Sigmoid colon (tissue), 7 donors: ENCODE measurements around the gene FIGLA. TPM values are rescaled to one million over a fixed set of nuclear protein-coding genes. Genes with fewer than 3 reads are reported as not detected.

Source experiments
- DNase-seq: peaks from one replicate; pipeline ENCODE4 v3.0.0-alpha.2; 2019
- H3K27ac ChIP-seq, 4 donors: fragments of 200-600 bp; sonication (generic); one replicate each; pipeline ENCODE4 v1.5.1; 2016 to 2019; ENCODE audit warnings: mild to moderate bottlenecking in 1 of 4
- H3K27me3 ChIP-seq, 3 donors: fragments of 200-600 bp; sonication (generic); one replicate each; pipeline ENCODE4 v1.5.1; 2019; ENCODE audit warnings: mild to moderate bottlenecking in 1 of 3
- H3K36me3 ChIP-seq, 4 donors: fragments of 200-600 bp; sonication (generic); one replicate each; pipeline ENCODE4 v1.5.1; 2016 to 2019
- H3K4me1 ChIP-seq, 4 donors: fragments of 200-600 bp; sonication (generic); one replicate each; pipeline ENCODE4 v1.5.1; 2017 to 2019
- H3K4me3 ChIP-seq, 4 donors: fragments of 200-600 bp; sonication (generic); one replicate each; pipeline ENCODE4 v1.5.1; 2017 to 2019; ENCODE audit warnings: mild to moderate bottlenecking in 2 of 4, moderate library complexity in 1 of 4
- H3K9me3 ChIP-seq, 4 donors: fragments of 200-600 bp in 3 of 4; sonication (generic) in 3 of 4; one replicate each; pipeline versions ENCODE4 v1.5.1 to v1.6.1; 2013 to 2019
- EP300 ChIP-seq, 4 donors: sonication (generic); formaldehyde crosslinking; IDR thresholded peaks; one replicate each; pipeline ENCODE4 v1.6.1; 2017; ENCODE audit warnings: antibody characterized with exemption in 4 of 4
- POLR2A ChIP-seq, 2 donors: fragments of 450-650 bp; IDR thresholded peaks; one replicate each; pipeline ENCODE4 v1.6.1; 2016; ENCODE audit warnings: antibody characterized with exemption in 2 of 2, mild to moderate bottlenecking in 2 of 2, moderate library complexity in 2 of 2
- POLR2AphosphoS5 ChIP-seq, 4 donors: sonication (generic); formaldehyde crosslinking; IDR thresholded peaks; one replicate each; pipeline ENCODE4 v1.6.1; 2017; ENCODE audit warnings: antibody characterized with exemption in 4 of 4
- WGBS, 2 donors: extraction: QIAGEN DNeasy Blood & Tissue Kit; methylation state at CpG; one replicate each; pipeline ENCODE4 v1.1.7; 2013; 5-methylcytosine and 5-hydroxymethylcytosine counted together
- intact Hi-C: fragments of 100-400 bp; cut with DNase I; formaldehyde crosslinking; loops from one replicate; pipeline ENCODE4 v1.15.1; 2023
- polyA plus RNA-seq, 3 donors: library from polyadenylated mRNA; stranded (reverse); fragments of 200-250 nt; gene quantifications; one replicate each; pipeline ENCODE4 v1.2.3, GENCODE V29; 2013
- total RNA-seq, 4 donors: library from RNA; depleted of rRNA; stranded (reverse); fragments of >200 nt; gene quantifications; one replicate each; pipeline ENCODE4 v1.1.0, GENCODE V29; 2016
- TF ChIP-seq, protein P1 (sequence below), 4 experiments: fragments of 450-650 bp in 3 of 4; fragments of 200-600 bp in 1 of 4; IDR thresholded peaks; one replicate each; pipeline ENCODE4 v1.5.1; 2016 to 2019; ENCODE audit warnings: antibody characterized with exemption in 4 of 4, mild to moderate bottlenecking in 3 of 4, moderate library complexity in 2 of 4
- donor health status: healthy with polysubstance abuse.
- donor health status: Bipolar disorder and iron deficiency.
- donor health status: healthy.

FIGLA gene
- total and polyA plus RNA-seq, 7 donors: not detected

DNA sequence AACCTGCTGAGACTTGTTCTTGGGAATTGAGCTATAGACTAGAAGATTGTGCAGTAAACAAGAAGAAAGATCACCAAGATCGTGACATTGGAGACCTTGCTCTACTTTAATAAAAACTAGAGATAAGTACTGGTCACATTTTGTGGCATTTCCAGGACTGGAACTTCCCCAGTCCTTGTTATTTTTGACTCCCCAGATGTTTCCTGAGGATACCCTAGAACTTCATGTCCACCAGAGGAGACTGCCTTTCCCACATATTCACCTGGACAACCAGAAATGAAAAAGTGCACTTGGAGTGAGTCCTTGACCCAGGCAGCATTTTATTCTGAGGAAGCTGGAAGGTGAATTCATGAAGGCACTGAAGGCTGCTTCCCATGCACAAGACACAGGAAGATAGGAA, 39.5 kb upstream of the FIGLA start:
- no peak overlapping the region for H3K27ac ChIP-seq
- H3K27me3 ChIP-seq: peaks cover 0 to 3% (median 0%) of the 10 kb centered on the region in 3 donors
- DNase-seq: no peak
- 70 to 82% methylated on average over 1 of the region's 1 CpG for WGBS, 2 donors
- no peaks in the 10 kb centered on the region for H3K4me1 ChIP-seq
- intact Hi-C loops: no loop called here
- TF ChIP-seq EP300 (IDR thresholded peaks at IDR 0.05) (no peak), POLR2AphosphoS5 (IDR thresholded peaks at IDR 0.05) (no peak), POLR2A (IDR thresholded peaks at IDR 0.05) (no peak)
- TF ChIP-seq, protein P1, sequence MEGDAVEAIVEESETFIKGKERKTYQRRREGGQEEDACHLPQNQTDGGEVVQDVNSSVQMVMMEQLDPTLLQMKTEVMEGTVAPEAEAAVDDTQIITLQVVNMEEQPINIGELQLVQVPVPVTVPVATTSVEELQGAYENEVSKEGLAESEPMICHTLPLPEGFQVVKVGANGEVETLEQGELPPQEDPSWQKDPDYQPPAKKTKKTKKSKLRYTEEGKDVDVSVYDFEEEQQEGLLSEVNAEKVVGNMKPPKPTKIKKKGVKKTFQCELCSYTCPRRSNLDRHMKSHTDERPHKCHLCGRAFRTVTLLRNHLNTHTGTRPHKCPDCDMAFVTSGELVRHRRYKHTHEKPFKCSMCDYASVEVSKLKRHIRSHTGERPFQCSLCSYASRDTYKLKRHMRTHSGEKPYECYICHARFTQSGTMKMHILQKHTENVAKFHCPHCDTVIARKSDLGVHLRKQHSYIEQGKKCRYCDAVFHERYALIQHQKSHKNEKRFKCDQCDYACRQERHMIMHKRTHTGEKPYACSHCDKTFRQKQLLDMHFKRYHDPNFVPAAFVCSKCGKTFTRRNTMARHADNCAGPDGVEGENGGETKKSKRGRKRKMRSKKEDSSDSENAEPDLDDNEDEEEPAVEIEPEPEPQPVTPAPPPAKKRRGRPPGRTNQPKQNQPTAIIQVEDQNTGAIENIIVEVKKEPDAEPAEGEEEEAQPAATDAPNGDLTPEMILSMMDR (IDR thresholded peaks at IDR 0.05): no peak
- no peaks in the 10 kb centered on the region for H3K36me3 ChIP-seq
- H3K4me3 ChIP-seq: no peak overlapping the region
- H3K9me3 ChIP-seq: no peaks in the 10 kb centered on the region

DNA sequence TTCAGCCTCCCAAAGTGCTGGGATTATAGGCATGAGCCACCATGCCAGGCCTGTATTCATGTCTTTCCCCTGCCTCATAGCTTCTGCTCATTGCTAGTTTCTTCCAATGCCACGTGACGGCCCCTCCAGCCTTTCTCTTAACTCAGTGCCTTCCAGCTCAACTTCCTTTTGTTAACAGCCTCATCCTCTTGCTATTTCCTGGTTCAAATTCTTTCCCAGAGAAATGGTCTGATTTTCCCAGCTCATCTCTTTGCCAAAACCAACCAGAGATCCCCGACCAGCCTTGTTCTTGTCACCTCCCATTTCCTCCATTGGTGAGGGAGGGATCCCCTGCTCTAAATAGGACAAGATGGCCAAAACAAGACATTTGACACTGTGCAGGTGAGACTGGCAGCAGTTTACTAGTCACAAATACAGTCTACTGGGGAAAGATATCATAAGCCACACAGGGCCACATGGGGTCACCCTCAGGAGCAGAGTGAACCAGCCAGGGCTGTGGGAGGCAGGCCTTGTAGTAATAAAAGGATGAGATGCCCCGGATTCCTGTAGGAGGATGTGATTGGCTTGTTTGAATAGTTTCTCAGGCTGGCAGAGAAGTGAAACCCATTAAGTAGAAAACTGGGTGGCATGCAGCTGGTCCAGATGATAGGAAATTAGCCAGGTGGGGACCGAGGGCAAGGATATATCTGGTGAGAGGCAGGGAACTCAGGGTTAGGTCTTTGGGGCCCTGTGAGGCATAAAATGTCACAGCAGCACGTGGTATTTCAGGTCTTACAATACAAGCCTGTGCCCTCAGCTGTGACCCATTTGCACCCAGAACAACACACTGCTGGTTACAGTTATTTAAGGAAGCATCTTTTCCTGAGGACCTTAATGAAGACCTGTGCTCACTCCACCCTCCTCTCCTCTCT, 38.7 kb upstream of the FIGLA start:
- no peaks in the 10 kb centered on the region for H3K36me3 ChIP-seq
- no peaks in the 10 kb centered on the region for H3K9me3 ChIP-seq
- intact Hi-C loops: no loop called here
- H3K4me3 ChIP-seq: no peak overlapping the region
- H3K4me1 ChIP-seq: no peaks in the 10 kb centered on the region
- no peak for DNase-seq
- TF ChIP-seq POLR2AphosphoS5 (IDR thresholded peaks at IDR 0.05): no peak
- no peak for TF ChIP-seq POLR2A (IDR thresholded peaks at IDR 0.05)
- TF ChIP-seq EP300 (IDR thresholded peaks at IDR 0.05): no peak
- TF ChIP-seq, protein P1 (IDR thresholded peaks at IDR 0.05): no peak
- 52 to 62% methylated on average over 6 of the region's 6 CpGs for WGBS, 2 donors
- H3K27ac ChIP-seq: no peak overlapping the region
- H3K27me3 ChIP-seq: peaks cover 0 to 3% (median 0%) of the 10 kb centered on the region in 3 donors

DNA sequence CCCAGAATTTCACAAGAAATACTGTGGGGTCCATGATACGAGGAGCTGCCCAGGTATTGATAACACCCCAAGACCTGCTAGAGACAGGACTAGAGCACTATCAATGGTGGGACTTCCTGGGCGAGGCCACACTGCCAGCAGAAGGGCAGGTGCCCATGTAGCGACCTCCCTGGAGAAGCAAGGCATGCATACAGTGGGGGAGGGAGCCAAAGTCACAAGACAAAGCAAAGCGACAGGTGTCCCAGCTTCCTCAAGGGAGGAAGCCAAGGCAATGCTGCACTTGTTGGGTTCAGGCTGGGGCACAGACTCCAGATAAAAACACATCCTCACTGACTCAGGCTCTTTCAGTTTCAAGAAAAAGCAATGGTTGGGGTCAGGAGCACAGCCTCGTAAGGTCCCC, 37.7 kb upstream of the FIGLA start:
- Histone ChIP-seq H3K36me3 (no peaks in the 10 kb centered on the region), H3K9me3 (no peaks in the 10 kb centered on the region), H3K4me3 (no peak overlapping the region), H3K27ac (no peak overlapping the region), H3K27me3 (peaks cover 0 to 3% (median 0%) of the 10 kb centered on the region in 3 donors), H3K4me1 (no peaks in the 10 kb centered on the region)
- WGBS, 2 donors: 62 to 71% methylated on average over 5 of the region's 5 CpGs
- no peak for DNase-seq
- TF ChIP-seq, protein P1 (IDR thresholded peaks at IDR 0.05): no peak
- TF ChIP-seq EP300 (IDR thresholded peaks at IDR 0.05): no peak
- TF ChIP-seq POLR2A (IDR thresholded peaks at IDR 0.05): no peak
- TF ChIP-seq POLR2AphosphoS5 (IDR thresholded peaks at IDR 0.05): no peak
- intact Hi-C loops: no loop called here

DNA sequence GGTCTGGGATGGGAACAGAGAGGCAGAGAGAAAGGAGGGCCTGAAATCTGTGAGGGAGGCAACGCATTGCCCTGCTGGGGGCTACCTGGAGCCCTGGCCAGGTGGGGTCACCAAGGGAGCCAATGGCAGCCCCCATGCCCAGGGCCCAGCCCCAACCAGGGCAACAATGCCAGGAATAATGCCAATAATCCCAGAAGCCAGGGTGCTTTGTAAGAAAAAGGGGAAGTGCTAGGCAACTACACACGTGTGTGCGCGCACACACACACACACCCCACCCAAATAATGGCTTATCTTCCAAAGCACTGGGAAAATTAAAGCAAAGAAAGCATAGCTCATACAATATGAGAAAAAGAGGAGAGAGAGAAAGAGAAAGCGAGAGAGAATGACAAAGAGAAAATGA, 36.9 kb upstream of the FIGLA start:
- intact Hi-C loops: no loop called here
- TF ChIP-seq, protein P1 (IDR thresholded peaks at IDR 0.05): no peak
- no peak for TF ChIP-seq POLR2AphosphoS5 (IDR thresholded peaks at IDR 0.05)
- TF ChIP-seq EP300 (IDR thresholded peaks at IDR 0.05): no peak
- no peak for TF ChIP-seq POLR2A (IDR thresholded peaks at IDR 0.05)
- WGBS, 2 donors: 60 to 72% methylated on average over 5 of the region's 5 CpGs

More for the DNA sequence above, 36.9 kb upstream of the FIGLA start:
- Histone ChIP-seq H3K4me3 (no peak overlapping the region), H3K36me3 (no peaks in the 10 kb centered on the region), H3K27ac (no peak overlapping the region), H3K4me1 (no peaks in the 10 kb centered on the region), H3K9me3 (no peaks in the 10 kb centered on the region), H3K27me3 (peaks cover 0 to 3% (median 0%) of the 10 kb centered on the region in 3 donors)
- DNase-seq: no peak
